ENCODE data around the gene RAB11FIP5. TPM values are rescaled to one million over a fixed set of nuclear protein-coding genes. Genes with fewer than 3 reads are reported as not detected.

The RAB11FIP5 gene
- total RNA-seq, 1 experiment from 2014 or later: 12.9 TPM

DNA sequence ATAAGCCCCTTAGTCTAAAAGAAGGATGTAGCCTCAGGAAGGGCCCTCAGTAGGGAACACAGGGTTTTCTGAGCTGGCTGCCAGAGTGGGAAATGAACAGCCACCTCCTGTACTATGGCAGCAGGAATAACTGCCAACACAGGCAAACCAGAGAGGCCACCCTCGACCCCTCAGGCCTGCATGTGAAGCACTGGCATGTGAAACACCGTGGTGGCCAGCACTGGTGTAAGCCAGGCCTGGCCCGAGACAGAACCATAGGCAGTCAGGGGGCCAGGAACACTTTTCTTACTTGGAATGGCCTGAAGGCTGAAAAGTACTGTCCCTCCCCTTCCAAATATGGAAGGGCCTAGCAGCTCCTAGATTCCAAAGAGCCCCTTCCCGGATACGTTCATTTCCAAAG, 69.5 kb downstream of the RAB11FIP5 start:
- H3K27ac ChIP-seq (ENCODE audit: low read depth, low read length, poor library complexity, severe bottlenecking): no peak overlapping the region
- DNase-seq (ENCODE audit: low spot score): no peak
- no peaks in the 10 kb centered on the region for H3K36me3 ChIP-seq (ENCODE audit: insufficient read depth, low read length, poor library complexity, severe bottlenecking)
- intact Hi-C loops (cut with micrococcal nuclease; ENCODE audit: unreplicated experiment): no loop called here
- BruUV-seq (replicated peaks): no TSS peak
- H3K27me3 ChIP-seq (replicated peaks; ENCODE audit: insufficient read depth, low read depth, low read length, poor library complexity): no peaks in the 10 kb centered on the region
- no peaks in the 10 kb centered on the region for H3K9me3 ChIP-seq (ENCODE audit: low read depth, low read length, poor library complexity, severe bottlenecking)
- no peak overlapping the region for H3K4me3 ChIP-seq (ENCODE audit: low read depth, low read length, poor library complexity, severe bottlenecking)
- POLR2A ChIA-PET (ENCODE audit: low non-redundant PET): no interaction called here
- H3K4me1 ChIP-seq (ENCODE audit: insufficient read depth, low read length, poor library complexity, severe bottlenecking): no peaks in the 10 kb centered on the region
- CTCF ChIA-PET: no interaction called here
- TF ChIP-seq CTCF (conservative IDR thresholded peaks at IDR 0.05; ENCODE audit: low read depth, low read length) (no peak), EZH2 (IDR thresholded peaks at IDR 0.05; ENCODE audit: borderline replicate concordance, low read depth, low read length, poor library complexity, severe bottlenecking) (no peak)

DNA sequence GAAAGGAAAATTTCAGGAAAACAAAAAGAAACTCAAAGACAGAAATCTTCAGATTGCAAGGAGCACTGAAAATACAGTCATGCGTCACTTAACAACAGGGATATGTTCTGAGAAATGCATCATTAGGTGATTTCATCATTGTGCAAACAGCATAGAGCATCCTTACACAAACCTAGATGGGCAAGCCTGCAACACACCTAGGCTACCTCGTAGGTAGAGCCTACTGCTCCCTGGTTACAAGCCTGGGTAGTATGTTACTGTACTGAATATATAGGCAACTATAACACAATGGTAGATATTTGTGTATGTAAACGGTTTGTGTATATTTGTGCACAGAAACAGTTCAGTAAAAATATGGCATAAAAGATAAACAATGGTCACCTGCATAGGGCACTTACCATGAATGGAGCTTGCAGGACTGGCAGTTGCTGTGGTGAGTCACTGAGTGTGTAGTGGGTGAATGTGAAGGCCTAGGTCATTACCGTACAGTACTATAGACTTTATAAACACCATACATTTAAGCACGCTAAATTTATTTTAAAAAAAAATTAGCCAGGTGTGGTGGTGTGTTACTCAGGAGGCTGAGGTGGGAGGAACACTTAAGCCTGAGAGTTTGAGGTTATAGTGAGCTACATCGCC, 74.7 kb downstream of the RAB11FIP5 start:
- Histone ChIP-seq H3K36me3 (ENCODE audit: insufficient read depth, low read length, poor library complexity, severe bottlenecking) (no peaks in the 10 kb centered on the region), H3K9me3 (ENCODE audit: low read depth, low read length, poor library complexity, severe bottlenecking) (no peaks in the 10 kb centered on the region), H3K27ac (ENCODE audit: low read depth, low read length, poor library complexity, severe bottlenecking) (no peak overlapping the region), H3K4me3 (ENCODE audit: low read depth, low read length, poor library complexity, severe bottlenecking) (no peak overlapping the region), H3K4me1 (ENCODE audit: insufficient read depth, low read length, poor library complexity, severe bottlenecking) (no peaks in the 10 kb centered on the region), H3K27me3 (replicated peaks; ENCODE audit: insufficient read depth, low read depth, low read length, poor library complexity) (no peaks in the 10 kb centered on the region)
- BruUV-seq (replicated peaks): no TSS peak
- no peak for DNase-seq (ENCODE audit: low spot score)
- intact Hi-C loops (cut with micrococcal nuclease; ENCODE audit: unreplicated experiment): no loop called here
- ChIA-PET POLR2A (ENCODE audit: low non-redundant PET) (no interaction called here), CTCF (no interaction called here)
- TF ChIP-seq CTCF (conservative IDR thresholded peaks at IDR 0.05; ENCODE audit: low read depth, low read length) (no peak), EZH2 (IDR thresholded peaks at IDR 0.05; ENCODE audit: borderline replicate concordance, low read depth, low read length, poor library complexity, severe bottlenecking) (no peak)

- BruUV-seq (replicated peaks): no TSS peak
- DNase-seq (ENCODE audit: low spot score): no peak
- no peaks in the 10 kb centered on the region for H3K36me3 ChIP-seq (ENCODE audit: insufficient read depth, low read length, poor library complexity, severe bottlenecking)
- ChIA-PET CTCF (interaction anchor here (0.5 kb wide), 1 partner anchor 177 kb away, joined by 5 read pairs; no protein-coding TSS in a partner anchor), POLR2A (ENCODE audit: low non-redundant PET) (no interaction called here)
- H3K4me1 ChIP-seq (ENCODE audit: insufficient read depth, low read length, poor library complexity, severe bottlenecking): no peaks in the 10 kb centered on the region
- intact Hi-C loops (cut with micrococcal nuclease; ENCODE audit: unreplicated experiment): no loop called here
- H3K27ac ChIP-seq (ENCODE audit: low read depth, low read length, poor library complexity, severe bottlenecking): no peak overlapping the region
- no peaks in the 10 kb centered on the region for H3K27me3 ChIP-seq (replicated peaks; ENCODE audit: insufficient read depth, low read depth, low read length, poor library complexity)
- H3K4me3 ChIP-seq (ENCODE audit: low read depth, low read length, poor library complexity, severe bottlenecking): no peak overlapping the region
- no peak for TF ChIP-seq EZH2 (IDR thresholded peaks at IDR 0.05; ENCODE audit: borderline replicate concordance, low read depth, low read length, poor library complexity, severe bottlenecking)
- no peak for TF ChIP-seq CTCF (conservative IDR thresholded peaks at IDR 0.05; ENCODE audit: low read depth, low read length)
- H3K9me3 ChIP-seq (ENCODE audit: low read depth, low read length, poor library complexity, severe bottlenecking): no peaks in the 10 kb centered on the region
These were observed 76.0 kb downstream of the RAB11FIP5 start for GRCh38 chr2:73036766-73037165.
